ENCODE measurements around the gene P4HB. TPM values are rescaled to one million over a fixed set of nuclear protein-coding genes. Genes with fewer than 3 reads are reported as not detected.

P4HB gene
- total RNA-seq, 1 donor from 2014 or later, result 364 TPM

- Mint-ChIP-seq H3K27me3 (ENCODE audit: low read depth) (no peaks in the 10 kb centered on the region), H3K27ac (ENCODE audit: unreplicated experiment) (no peak overlapping the region), H3K4me3 (peak overlapping the region; percentile 64), H3K4me1 (peaks cover 40% of the 10 kb centered on the region), H3K9me3 (no peaks in the 10 kb centered on the region), H3K36me3 (ENCODE audit: low read depth) (peaks cover 3% of the 10 kb centered on the region)
- DNase-seq (ENCODE audit: low read depth, low spot score), result no peak
- no peak for TF ChIP-seq CTCF (conservative IDR thresholded peaks at IDR 0.05)
These were observed 30.5 kb downstream of the P4HB start for GRCh38 chr17:81829858-81830257.

GRCh38 chr17:81828656-81829055 is 31.7 kb downstream of the P4HB start:
- no peaks in the 10 kb centered on the region for H3K27me3 Mint-ChIP-seq (ENCODE audit: low read depth)
- peak overlapping the region; percentile 43 for H3K27ac Mint-ChIP-seq (ENCODE audit: unreplicated experiment)
- peak overlapping the region; percentile 87 for H3K4me3 Mint-ChIP-seq
- H3K9me3 Mint-ChIP-seq, result no peaks in the 10 kb centered on the region
- H3K36me3 Mint-ChIP-seq (ENCODE audit: low read depth), result peaks cover 3% of the 10 kb centered on the region
- peak; percentile 25 for DNase-seq (ENCODE audit: low read depth, low spot score)
- no peak for TF ChIP-seq CTCF (conservative IDR thresholded peaks at IDR 0.05)
- H3K4me1 Mint-ChIP-seq, result peaks cover 37% of the 10 kb centered on the region

GRCh38 chr17:81825841-81826466 is 34.4 kb downstream of the P4HB start:
- peaks cover 26% of the 10 kb centered on the region for H3K4me1 Mint-ChIP-seq
- H3K4me3 Mint-ChIP-seq, result peak overlapping the region; percentile 21
- H3K27me3 Mint-ChIP-seq (ENCODE audit: low read depth), result no peaks in the 10 kb centered on the region
- peaks cover 3% of the 10 kb centered on the region for H3K36me3 Mint-ChIP-seq (ENCODE audit: low read depth)
- no peak for DNase-seq (ENCODE audit: low read depth, low spot score)
- TF ChIP-seq CTCF (conservative IDR thresholded peaks at IDR 0.05), result peak; percentile 16
- no peaks in the 10 kb centered on the region for H3K9me3 Mint-ChIP-seq
- H3K27ac Mint-ChIP-seq (ENCODE audit: unreplicated experiment), result no peak overlapping the region

- no peak for DNase-seq (ENCODE audit: low read depth, low spot score)
- Mint-ChIP-seq H3K9me3 (no peaks in the 10 kb centered on the region), H3K27me3 (ENCODE audit: low read depth) (no peaks in the 10 kb centered on the region), H3K4me1 (peaks cover 20% of the 10 kb centered on the region), H3K36me3 (ENCODE audit: low read depth) (peaks cover 3% of the 10 kb centered on the region), H3K27ac (ENCODE audit: unreplicated experiment) (no peak overlapping the region), H3K4me3 (no peak overlapping the region)
- no peak for TF ChIP-seq CTCF (conservative IDR thresholded peaks at IDR 0.05)
These were observed 35.7 kb downstream of the P4HB start for GRCh38 chr17:81824595-81824994.

GRCh38 chr17:81823820-81824550 is 36.4 kb downstream of the P4HB start:
- TF ChIP-seq CTCF (conservative IDR thresholded peaks at IDR 0.05), result no peak
- Mint-ChIP-seq H3K4me3 (no peak overlapping the region), H3K9me3 (no peaks in the 10 kb centered on the region), H3K36me3 (ENCODE audit: low read depth) (peaks cover 3% of the 10 kb centered on the region), H3K27ac (ENCODE audit: unreplicated experiment) (no peak overlapping the region), H3K27me3 (ENCODE audit: low read depth) (no peaks in the 10 kb centered on the region), H3K4me1 (peaks cover 16% of the 10 kb centered on the region)
- no peak for DNase-seq (ENCODE audit: low read depth, low spot score)
